HG03039 (cell line): ENCODE measurements around the gene LTBP4.

Source experiments
- ATAC-seq: cut with Tn5 transposase; IDR thresholded peaks from one replicate; pipeline ENCODE4 v1.9.1; 2021; ENCODE audit warnings: mild to moderate bottlenecking, moderate library complexity; ENCODE audit not compliant: unreplicated experiment

Gene LTBP4

GRCh38 chr19:40609561-40610395, 8.6 kb downstream of the LTBP4 start:
- ATAC-seq, result peak; percentile 44

GRCh38 chr19:40610396-40611064, 9.4 kb downstream of the LTBP4 start:
- no peak for ATAC-seq

- no peak for ATAC-seq
Measured at GRCh38 chr19:40611096-40611495, 9.9 kb downstream of the LTBP4 start.

- no peak for ATAC-seq
Measured at GRCh38 chr19:40611900-40612698, 10.9 kb downstream of the LTBP4 start.

GRCh38 chr19:40612831-40613689, 11.9 kb downstream of the LTBP4 start:
- ATAC-seq, result no peak

GRCh38 chr19:40613690-40614621, 12.8 kb downstream of the LTBP4 start:
- ATAC-seq, result peak; percentile 36

GRCh38 chr19:40614622-40615411, 13.6 kb downstream of the LTBP4 start:
- no peak for ATAC-seq

- no peak for ATAC-seq
Measured at GRCh38 chr19:40616178-40616577, 15.0 kb downstream of the LTBP4 start.

GRCh38 chr19:40616941-40617340, 15.8 kb downstream of the LTBP4 start:
- no peak for ATAC-seq

- ATAC-seq, result no peak
Measured at GRCh38 chr19:40617961-40618360, 16.8 kb downstream of the LTBP4 start.

- no peak for ATAC-seq
Measured at GRCh38 chr19:40619333-40620160, 18.4 kb downstream of the LTBP4 start.

GRCh38 chr19:40620161-40620485, 19.0 kb downstream of the LTBP4 start:
- ATAC-seq, result no peak

GRCh38 chr19:40621283-40621682, 20.1 kb downstream of the LTBP4 start:
- ATAC-seq, result no peak

- ATAC-seq, result no peak
Measured at GRCh38 chr19:40621966-40622772, 21.0 kb downstream of the LTBP4 start.

GRCh38 chr19:40622773-40623075, 21.6 kb downstream of the LTBP4 start:
- ATAC-seq, result no peak

- ATAC-seq, result no peak
Measured at GRCh38 chr19:40623403-40624251, 22.5 kb downstream of the LTBP4 start.
